ENCODE data around the gene GAS6.

GAS6 gene

GRCh38 chr13:113787694-113788093 lies 76.2 kb downstream of the GAS6 start:
- no peak for DNase-seq

DNA sequence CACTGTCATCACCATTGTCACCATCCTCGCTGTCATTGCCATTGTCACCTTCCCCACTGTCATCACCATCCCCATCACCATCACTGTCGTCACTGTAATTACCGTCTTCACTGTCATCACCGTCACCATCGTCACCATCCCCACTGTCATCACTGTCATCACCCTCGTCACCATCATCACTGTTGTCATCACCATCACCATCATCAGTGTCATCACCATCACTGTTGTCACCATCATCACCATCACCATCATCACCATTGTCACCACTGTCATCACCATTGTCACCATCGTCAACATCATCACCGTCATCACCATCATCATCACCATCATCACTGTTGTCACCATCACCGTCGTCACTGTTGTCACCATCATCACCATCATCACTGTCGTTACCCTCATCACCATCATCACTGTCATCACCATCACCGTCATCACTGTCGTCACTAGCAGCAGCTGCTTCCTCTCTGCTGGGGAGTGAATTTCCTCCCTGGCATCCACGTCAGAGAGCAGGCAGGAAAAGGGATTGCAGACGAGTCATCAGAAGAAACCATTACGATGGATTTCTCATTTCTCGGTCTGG lies 77.5 kb downstream of the GAS6 start:
- DNase-seq: no peak

DNA sequence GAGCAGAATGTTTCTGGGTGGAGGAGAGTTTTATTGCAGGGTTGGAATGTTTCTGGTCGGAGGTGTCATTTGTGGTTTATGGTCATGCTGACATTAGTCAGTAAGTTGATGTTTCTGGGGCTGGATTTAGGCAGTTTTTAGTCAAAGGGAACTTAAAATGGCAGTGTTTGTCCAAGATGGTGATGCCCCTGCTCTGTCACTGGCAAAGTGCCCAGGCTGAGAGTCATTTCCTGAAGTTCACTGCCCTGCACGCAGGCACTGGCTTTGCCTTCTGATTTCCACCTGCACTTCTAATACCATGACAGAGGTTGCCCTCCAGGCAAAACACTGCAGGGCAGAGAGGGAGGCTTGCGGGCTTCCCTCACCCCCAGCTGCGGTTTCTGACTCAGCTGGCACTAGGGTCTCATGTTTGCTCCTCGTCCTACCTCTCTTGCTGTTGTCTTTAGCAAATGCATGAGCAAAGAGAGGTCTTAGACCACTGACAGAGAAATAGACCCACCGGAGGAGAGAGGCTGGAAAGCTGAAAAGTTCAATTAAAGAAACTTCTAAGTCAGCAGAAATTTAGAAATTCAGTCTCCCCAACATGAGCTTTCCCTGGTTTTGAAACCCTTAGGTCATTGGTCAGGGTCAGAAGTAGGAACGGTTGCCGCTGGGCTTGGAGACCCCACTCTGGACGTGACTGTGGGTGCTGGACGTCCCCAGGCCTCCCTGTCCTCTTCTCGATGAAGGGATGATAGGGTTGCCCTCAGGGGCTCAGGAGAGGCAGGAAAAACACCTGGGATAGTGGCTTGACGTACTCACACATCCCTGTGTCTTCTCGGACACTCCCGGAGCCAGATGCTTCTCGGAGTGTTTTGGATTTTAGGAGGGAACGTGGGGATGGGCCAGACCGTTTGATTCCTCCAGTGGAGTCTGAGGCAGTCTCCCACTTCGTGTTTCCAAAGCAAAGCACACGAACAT lies 78.5 kb downstream of the GAS6 start:
- DNase-seq: no peak

DNA sequence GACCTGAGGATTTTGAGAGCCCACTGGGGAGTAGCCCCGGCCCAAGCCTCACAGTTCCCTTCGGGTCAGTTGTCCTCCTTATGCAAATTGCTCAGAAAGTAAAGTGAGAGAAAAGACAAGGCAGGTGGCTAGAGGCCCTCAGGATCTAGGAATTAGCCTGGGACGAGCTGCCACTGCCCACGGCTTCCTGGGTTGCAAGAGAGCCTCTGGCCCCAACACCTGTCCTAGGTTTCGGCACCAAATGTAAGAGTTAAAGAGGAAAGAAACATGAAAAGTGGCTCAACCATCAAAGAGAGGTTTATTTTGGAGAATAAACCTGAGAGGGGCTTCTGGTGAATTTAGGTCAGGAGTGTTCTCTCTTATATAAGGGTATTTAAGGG lies 79.2 kb downstream of the GAS6 start:
- no peak for DNase-seq

GRCh38 chr13:113783966-113784644 lies 79.8 kb downstream of the GAS6 start:
- no peak for DNase-seq

DNA sequence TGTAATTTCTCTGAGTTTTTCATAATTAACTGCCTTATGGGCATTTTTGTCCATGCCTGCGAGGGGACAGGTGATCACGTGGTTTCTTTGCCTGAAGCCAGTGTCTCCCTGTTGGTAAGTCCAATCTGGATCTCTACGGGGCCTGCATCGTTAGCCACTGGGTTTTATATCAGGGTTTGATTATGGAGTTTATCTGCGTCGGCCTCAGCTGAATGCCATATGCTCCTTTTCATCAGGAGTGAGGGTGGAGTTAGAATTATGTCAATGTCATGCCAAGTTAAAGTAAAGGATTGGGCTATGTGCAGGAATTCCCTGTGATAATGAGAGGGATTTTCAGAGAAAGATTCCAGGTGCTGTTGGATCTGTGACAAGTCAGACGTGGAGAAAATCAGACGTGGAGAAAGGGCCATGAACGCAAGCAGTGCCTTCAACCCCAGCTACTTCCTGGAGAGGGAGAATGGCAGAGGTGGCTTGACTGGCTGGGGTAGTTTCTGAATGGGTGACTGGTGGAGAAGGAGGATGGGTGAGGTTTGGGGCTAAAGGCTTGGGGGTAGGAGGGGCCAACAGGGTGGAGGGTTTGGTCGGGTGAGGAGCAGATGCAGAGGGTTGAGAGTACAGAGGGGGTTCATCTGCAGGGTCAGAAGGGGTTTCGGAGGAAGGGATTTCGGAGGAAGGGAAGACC lies 80.5 kb downstream of the GAS6 start:
- no peak for DNase-seq

GRCh38 chr13:113782472-113782871 lies 81.4 kb downstream of the GAS6 start:
- no peak for DNase-seq

GRCh38 chr13:113781571-113781970 lies 82.3 kb downstream of the GAS6 start:
- DNase-seq: no peak

GRCh38 chr13:113777311-113778260 lies 86.3 kb downstream of the GAS6 start:
- DNase-seq: peak in 1 of 2 experiments; percentile 32

DNA sequence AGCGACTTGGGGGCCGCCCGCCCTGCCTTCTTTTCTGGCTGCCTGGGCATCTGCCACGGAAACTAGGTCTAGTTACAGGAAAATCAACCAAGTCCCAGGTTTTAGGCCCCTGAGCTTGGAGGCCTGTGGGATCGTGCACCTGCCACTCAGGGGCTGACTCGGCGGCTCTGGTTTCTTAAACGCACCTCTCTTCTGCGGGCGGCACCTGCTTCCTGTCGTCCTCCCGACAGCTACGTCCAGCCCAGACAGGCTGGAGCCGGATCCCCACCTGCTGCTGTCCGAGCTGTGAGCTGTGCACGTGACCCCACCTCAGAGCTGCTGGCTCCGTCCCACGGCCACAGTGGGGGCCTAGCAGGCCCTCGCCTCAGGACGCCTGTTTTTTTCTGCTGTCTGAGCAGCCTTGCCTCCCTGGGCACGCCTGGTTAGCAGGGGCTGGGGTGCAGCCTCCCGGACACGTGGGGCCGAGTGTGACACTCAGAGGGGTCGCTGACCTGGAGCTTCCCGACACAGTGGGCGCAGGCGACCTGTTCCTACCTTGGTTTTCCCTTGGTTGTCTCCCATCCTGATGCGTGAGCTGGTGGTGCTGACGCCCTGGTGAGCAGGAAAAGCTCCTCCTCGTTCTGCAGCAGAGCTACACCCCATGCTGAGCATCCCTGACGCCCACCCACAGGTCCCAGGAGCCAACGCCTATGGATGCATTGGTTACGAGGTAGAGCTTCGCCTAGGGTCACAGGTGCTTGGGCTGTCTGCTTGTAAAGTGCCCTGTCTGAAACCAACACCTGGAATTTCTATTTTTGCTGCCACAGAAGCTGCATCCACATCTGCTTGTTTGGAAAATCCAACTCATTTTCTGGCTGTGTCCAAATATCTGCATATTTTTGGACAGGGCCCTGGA lies 87.4 kb downstream of the GAS6 start:
- DNase-seq: peak; percentile 39 to 74

- no peak for DNase-seq
These were observed 88.3 kb downstream of the GAS6 start for GRCh38 chr13:113775451-113776145.

GRCh38 chr13:113774177-113775107 lies 89.4 kb downstream of the GAS6 start:
- no peak for DNase-seq

DNA sequence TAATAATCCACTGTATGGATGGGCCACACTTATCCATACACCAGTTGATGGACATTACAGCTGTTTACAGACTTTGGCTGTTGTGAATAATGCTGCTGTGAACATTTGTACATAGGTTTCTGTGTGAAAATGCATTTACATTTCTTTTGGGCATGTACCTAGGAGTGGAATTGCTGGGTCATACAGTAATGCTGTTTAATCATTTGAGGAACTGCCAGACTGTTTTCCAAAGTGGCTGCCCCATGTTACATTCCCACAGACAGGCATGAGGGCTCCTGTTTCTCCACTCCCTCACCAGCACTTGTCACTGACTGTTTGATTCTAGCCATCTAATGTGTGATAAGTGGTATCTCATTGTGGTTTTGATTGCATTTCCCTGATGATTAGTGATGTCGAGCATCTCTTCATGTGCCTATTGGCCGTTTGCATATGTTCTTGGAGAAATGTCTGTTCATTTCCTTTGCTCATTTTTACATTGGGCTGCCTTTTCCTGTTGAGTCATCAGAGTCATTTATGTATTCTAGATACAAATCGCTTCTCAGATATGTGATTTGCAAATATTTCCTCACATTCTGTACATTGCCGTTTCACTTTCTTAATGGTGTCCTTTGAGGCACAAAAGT lies 92.1 kb downstream of the GAS6 start:
- DNase-seq: no peak

DNA sequence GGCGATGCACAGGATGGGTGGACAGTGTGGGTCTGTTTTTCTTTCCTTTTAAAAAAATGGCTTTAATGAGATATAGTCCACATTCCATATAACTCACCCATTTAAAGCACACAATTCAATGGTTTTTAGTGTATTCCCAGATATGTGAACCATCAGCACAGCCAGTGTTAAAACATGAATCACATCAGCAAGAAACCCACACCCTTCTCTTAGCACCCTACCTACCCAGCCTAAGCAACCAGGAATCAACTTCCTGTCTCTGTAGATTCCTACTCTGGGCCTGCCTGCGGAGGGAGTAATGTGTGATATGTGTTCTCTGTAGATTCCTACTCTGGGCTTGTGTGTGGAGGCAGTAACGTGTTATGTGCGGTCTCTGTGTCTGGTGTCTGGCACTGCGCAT lies 92.9 kb downstream of the GAS6 start:
- no peak for DNase-seq

Data from NCI-H526 (cell line).